ENCODE results near the gene ZNF208.
"Not testable (repeated sequence)": the region's sequence is repeated elsewhere in the genome, so short reads cannot be mapped to it uniquely, and the experiment has no call there.

Gene ZNF208

GRCh38 chr19:22010437-22011143 lies at the start of gene ZNF208:
TSS of gene ZNF208 (minus strand) at chr19:22010943. CDS start at chr19:22010794, 149 bp downstream.
- peak; percentile 8 for DNase-seq

GRCh38 chr19:22052644-22053013 lies 41.9 kb upstream of the ZNF208 start:
- no peak for DNase-seq

- DNase-seq, result not testable (repeated sequence)
Measured at GRCh38 chr19:22041151-22041550, 30.4 kb upstream of the ZNF208 start.

- no peak for DNase-seq
Measured at GRCh38 chr19:22030680-22031079, 19.9 kb upstream of the ZNF208 start.

GRCh38 chr19:22026687-22027086 lies 15.9 kb upstream of the ZNF208 start:
- DNase-seq, result no peak

GRCh38 chr19:22025539-22025938 lies 14.8 kb upstream of the ZNF208 start:
- DNase-seq, result not testable (repeated sequence)

- no peak for DNase-seq
Measured at GRCh38 chr19:21970466-21970865, 40.3 kb downstream of the ZNF208 start.

- no peak for DNase-seq
Measured at GRCh38 chr19:21947775-21948174, 63.0 kb downstream of the ZNF208 start.

GRCh38 chr19:21940684-21941083 lies 70.1 kb downstream of the ZNF208 start:
- no peak for DNase-seq

GRCh38 chr19:21934593-21934992 lies 76.2 kb downstream of the ZNF208 start:
- DNase-seq, result no peak

- no peak for DNase-seq
Measured at GRCh38 chr19:21934131-21934530, 76.6 kb downstream of the ZNF208 start.

- no peak for DNase-seq
Measured at GRCh38 chr19:21922276-21922675, 88.5 kb downstream of the ZNF208 start.

- no peak for DNase-seq
Measured at GRCh38 chr19:21921691-21922180, 89.0 kb downstream of the ZNF208 start.

GRCh38 chr19:21915411-21915810 lies 95.3 kb downstream of the ZNF208 start:
- no peak for DNase-seq

- no peak for DNase-seq
Measured at GRCh38 chr19:21912654-21913053, 98.1 kb downstream of the ZNF208 start.

GRCh38 chr19:21910318-21910717 lies 100.4 kb downstream of the ZNF208 start:
- DNase-seq, result no peak

- DNase-seq, result no peak
Measured at GRCh38 chr19:21908066-21908465, 102.7 kb downstream of the ZNF208 start.

- no peak for DNase-seq
Measured at GRCh38 chr19:21907516-21907915, 103.2 kb downstream of the ZNF208 start.

GRCh38 chr19:21902571-21902970 lies 108.2 kb downstream of the ZNF208 start:
- DNase-seq, result no peak

- DNase-seq, result no peak
Measured at GRCh38 chr19:21901861-21902260, 108.9 kb downstream of the ZNF208 start.

- DNase-seq, result no peak
Measured at GRCh38 chr19:21900401-21900800, 110.3 kb downstream of the ZNF208 start.

GRCh38 chr19:21891086-21891485 lies 119.7 kb downstream of the ZNF208 start:
- no peak for DNase-seq

- DNase-seq, result peak; percentile 5
Measured at GRCh38 chr19:21890017-21890416, 120.7 kb downstream of the ZNF208 start.

- not testable (repeated sequence) for DNase-seq
Measured at GRCh38 chr19:21885516-21885915, 125.2 kb downstream of the ZNF208 start.

GRCh38 chr19:21884786-21885185 lies 126.0 kb downstream of the ZNF208 start:
- DNase-seq, result not testable (repeated sequence)
